ENCODE measurements around the gene JCAD.

DNA sequence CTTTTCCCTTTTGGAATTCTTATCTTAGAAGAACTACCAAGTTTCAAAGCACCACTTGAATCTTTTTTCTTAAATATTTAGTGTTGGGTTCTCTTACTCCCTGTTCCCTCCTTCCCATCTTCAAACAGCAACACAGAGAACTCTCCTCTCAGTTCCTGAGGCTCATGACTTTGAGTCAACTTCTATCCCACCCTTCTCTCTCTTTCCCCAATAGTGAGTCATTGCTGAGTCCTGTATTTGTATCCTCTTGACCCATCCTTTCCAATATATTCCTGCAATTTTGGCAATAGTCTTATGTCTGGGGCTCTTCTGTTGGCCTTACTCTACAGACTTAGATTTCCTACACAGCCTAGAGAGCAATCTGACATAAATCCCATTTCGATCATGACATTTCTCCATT lies 20.8 kb upstream of the JCAD start:
- TF ChIP-seq EZH2phosphoT487 (IDR thresholded peaks at IDR 0.05; ENCODE audit: borderline replicate concordance, low read depth) (no peak), TAF1 (IDR thresholded peaks at IDR 0.05; ENCODE audit: borderline replicate concordance, low read depth, low read length) (no peak), RAD21 (IDR thresholded peaks at IDR 0.05; ENCODE audit: low read length) (no peak), ELF1 (IDR thresholded peaks at IDR 0.05) (no peak)
- TF ChIP-seq, protein P1, sequence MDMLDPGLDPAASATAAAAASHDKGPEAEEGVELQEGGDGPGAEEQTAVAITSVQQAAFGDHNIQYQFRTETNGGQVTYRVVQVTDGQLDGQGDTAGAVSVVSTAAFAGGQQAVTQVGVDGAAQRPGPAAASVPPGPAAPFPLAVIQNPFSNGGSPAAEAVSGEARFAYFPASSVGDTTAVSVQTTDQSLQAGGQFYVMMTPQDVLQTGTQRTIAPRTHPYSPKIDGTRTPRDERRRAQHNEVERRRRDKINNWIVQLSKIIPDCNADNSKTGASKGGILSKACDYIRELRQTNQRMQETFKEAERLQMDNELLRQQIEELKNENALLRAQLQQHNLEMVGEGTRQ (IDR thresholded peaks at IDR 0.05; ENCODE audit: borderline replicate concordance, low read depth, low read length): no peak
